ENCODE data around the gene GLMP. TPM values are rescaled to one million over a fixed set of nuclear protein-coding genes. Genes with fewer than 3 reads are reported as not detected.

Gene GLMP
- total RNA-seq, 4 donors from 2014 or later = 43.3 to 56.1 (median 49.8) TPM

GRCh38 chr1:156262461-156263287 is 32.8 kb downstream of the GLMP start:
- DNase-seq = no peak
- TF ChIP-seq CTCF (IDR thresholded peaks at IDR 0.05) (no peak), POLR2A (IDR thresholded peaks at IDR 0.05) (no peak)
- intact Hi-C loops (cut with DNase I) = no loop called here
- Histone ChIP-seq H3K4me1 (no peaks in the 10 kb centered on the region), H3K36me3 (peaks cover 82 to 85% of the 10 kb centered on the region in 2 donors), H3K4me3 (replicated peaks in 1 of 3) (no peak overlapping the region), H3K27me3 (no peaks in the 10 kb centered on the region), H3K9me3 (no peaks in the 10 kb centered on the region), H3K27ac (no peak overlapping the region)
- 85 to 92% methylated on average over 9 of the region's 9 CpGs for WGBS, 2 donors

GRCh38 chr1:156260896-156261295 is 34.6 kb downstream of the GLMP start:
- no peaks in the 10 kb centered on the region for H3K9me3 ChIP-seq
- H3K4me3 ChIP-seq (replicated peaks in 1 of 3) = no peak overlapping the region
- DNase-seq = no peak
- intact Hi-C loops (cut with DNase I) = no loop called here
- no peaks in the 10 kb centered on the region for H3K27me3 ChIP-seq
- H3K36me3 ChIP-seq = peaks cover 77 to 78% of the 10 kb centered on the region in 2 donors
- no peaks in the 10 kb centered on the region for H3K4me1 ChIP-seq
- no peak for TF ChIP-seq POLR2A (IDR thresholded peaks at IDR 0.05)
- no peak for TF ChIP-seq CTCF (IDR thresholded peaks at IDR 0.05)
- 93 to 100% methylated on average over 2 of the region's 2 CpGs for WGBS, 2 donors
- no peak overlapping the region for H3K27ac ChIP-seq

GRCh38 chr1:156259805-156260204 is 35.7 kb downstream of the GLMP start:
- intact Hi-C loops (cut with DNase I) = no loop called here
- Histone ChIP-seq H3K36me3 (peaks cover 68 to 79% of the 10 kb centered on the region in 2 donors), H3K27me3 (no peaks in the 10 kb centered on the region), H3K4me1 (no peaks in the 10 kb centered on the region), H3K4me3 (replicated peaks in 1 of 3) (no peak overlapping the region), H3K27ac (no peak overlapping the region), H3K9me3 (no peaks in the 10 kb centered on the region)
- DNase-seq = no peak
- WGBS, 2 donors = 86 to 92% methylated on average over 3 of the region's 3 CpGs
- TF ChIP-seq CTCF (IDR thresholded peaks at IDR 0.05) (no peak), POLR2A (IDR thresholded peaks at IDR 0.05) (no peak)

GRCh38 chr1:156258859-156259258 is 36.6 kb downstream of the GLMP start:
- TF ChIP-seq CTCF (IDR thresholded peaks at IDR 0.05) (no peak), POLR2A (IDR thresholded peaks at IDR 0.05) (no peak)
- no peak for DNase-seq
- Histone ChIP-seq H3K4me1 (no peaks in the 10 kb centered on the region), H3K9me3 (no peaks in the 10 kb centered on the region), H3K4me3 (replicated peaks in 1 of 3) (no peak overlapping the region), H3K36me3 (peaks cover 64 to 80% of the 10 kb centered on the region in 2 donors), H3K27ac (no peak overlapping the region), H3K27me3 (no peaks in the 10 kb centered on the region)
- WGBS, 2 donors = 99 to 100% methylated on average over 2 to 8 of the region's 8 CpGs
- intact Hi-C loops (cut with DNase I) = no loop called here

- WGBS, 2 donors = 96 to 97% methylated on average over 2 of the region's 2 CpGs
- Histone ChIP-seq H3K36me3 (peaks cover 67 to 83% of the 10 kb centered on the region in 2 donors), H3K4me3 (replicated peaks in 1 of 3) (no peak overlapping the region), H3K27me3 (no peaks in the 10 kb centered on the region), H3K27ac (no peak overlapping the region), H3K9me3 (no peaks in the 10 kb centered on the region), H3K4me1 (no peaks in the 10 kb centered on the region)
- TF ChIP-seq POLR2A (IDR thresholded peaks at IDR 0.05) (no peak), CTCF (IDR thresholded peaks at IDR 0.05) (no peak)
- intact Hi-C loops (cut with DNase I) = no loop called here
- no peak for DNase-seq
These were observed 37.8 kb downstream of the GLMP start for GRCh38 chr1:156257711-156258110.

All from thyroid gland (tissue), 4 donors.